HG03565 (cell line): Measurements from ENCODE around the gene DOCK9.

Experiments used
- ATAC-seq: cut with Tn5 transposase; IDR thresholded peaks from one replicate; pipeline ENCODE4 v1.9.1; 2021; ENCODE audit warnings: mild to moderate bottlenecking, moderate library complexity; ENCODE audit not compliant: unreplicated experiment

Gene DOCK9

DNA sequence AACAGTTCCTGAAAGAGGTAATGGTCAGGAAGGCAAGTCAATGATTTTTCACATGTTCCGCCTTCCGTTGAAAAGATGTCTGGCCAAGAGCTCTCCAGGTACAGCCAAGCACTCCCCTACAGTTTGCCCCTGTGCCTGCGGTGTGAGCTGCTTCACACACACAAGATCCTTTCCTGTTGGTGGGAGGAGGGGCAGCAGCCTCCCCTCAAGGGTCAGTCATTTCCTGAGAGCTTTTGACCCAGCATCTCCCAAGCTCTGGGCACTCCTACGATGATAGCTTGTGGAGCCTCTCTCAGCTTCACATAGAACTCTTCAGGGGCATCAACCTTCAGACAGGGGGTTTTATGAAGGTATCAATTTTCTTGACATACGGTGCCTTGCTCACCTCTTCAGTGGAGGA, 86.9 kb downstream of the DOCK9 start:
- no peak for ATAC-seq

DNA sequence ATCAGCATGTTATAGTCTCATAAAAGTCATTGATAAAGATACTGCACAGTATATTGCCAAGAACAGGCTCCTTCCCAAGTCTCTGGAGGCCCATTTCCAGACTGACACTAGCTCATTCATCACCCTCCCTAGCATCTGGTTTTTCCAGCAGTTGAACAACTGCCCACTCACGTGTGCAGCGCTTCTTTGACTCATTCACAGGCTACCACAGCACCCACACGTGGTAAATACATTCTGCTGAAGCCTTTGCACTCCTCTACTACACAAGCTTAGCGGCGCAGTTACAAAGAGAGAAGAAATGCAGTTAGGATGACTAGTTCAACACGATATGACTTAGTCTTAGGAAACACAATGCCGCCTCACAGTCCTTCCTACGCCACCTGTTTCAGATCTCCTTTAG, 87.7 kb downstream of the DOCK9 start:
- no peak for ATAC-seq

DNA sequence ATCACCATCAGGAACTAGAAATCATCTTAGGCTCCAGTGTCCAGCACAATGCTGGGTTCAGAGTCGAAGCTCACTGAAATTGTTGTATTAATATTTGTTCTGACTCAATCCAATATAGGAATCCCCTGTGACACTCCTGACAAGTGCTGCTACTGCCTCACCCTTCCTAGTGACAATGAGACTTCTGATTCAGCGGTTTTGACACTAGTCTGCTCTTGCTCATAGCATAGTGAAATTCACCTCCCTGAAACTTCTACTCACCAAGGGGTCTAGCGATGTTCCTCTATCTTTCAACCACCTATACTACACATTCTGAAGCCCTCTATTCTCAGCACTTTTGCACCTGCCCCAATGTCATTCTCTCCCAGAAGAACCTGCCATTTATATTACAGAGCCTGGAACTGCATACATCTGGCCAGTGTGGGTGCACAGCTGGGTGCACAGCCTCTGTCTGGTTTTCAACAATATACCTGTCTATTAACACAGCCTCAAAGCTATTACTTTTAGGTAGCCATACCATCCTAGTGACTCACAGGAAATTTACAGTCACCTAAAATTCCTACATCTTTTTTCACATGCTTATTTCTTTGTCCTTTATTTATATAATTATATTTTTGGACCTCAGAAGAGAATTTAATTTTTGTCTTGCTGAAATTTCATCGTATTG, 88.3 kb downstream of the DOCK9 start:
- no peak for ATAC-seq

DNA sequence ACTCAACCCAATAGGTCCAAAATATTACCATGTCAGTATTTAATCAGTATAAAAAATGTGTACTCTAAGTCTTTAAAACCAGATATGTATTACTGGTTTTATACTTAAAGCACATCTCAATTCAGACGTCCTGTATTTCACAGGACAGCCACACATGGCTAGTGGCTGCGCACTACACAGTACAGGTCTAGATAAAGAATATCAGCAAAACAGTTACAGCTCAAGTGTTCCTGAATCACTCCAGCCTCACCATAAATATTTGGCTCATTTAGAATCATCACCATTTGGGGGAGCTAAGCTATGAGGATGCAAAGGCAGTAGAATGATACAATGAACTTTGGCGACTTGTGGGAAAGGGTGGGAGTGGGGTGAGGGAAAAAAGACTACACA, 89.0 kb downstream of the DOCK9 start:
- no peak for ATAC-seq

DNA sequence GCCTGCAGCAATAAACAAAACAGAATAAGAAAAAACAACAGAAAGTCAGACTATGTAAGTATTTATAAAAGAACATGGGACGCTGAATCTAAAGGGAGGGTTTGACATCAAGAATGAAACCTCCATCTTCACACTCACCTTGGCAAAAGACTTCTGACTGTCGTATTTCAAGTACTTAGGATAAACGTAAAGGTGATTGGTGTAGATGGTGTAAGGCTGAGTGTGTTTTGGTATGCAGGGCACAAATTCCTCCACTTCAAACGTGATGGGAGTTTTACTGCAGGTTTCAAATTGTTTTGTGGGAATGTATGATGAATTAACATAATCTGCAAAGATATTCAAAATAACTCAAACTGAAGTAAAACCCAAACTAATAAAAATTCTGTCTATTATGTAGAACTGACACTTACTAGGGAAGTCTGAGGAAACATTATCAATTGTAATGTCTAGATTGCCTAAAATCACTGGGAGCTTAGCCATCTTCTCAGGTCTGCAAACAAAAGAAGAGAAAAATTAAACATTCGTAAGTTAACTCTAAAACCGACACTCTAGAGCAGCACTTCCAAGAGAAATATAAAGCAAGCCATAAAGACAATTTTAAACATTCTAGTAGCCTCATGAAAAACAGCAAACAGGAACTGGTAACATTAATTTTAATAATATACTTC, 89.5 kb downstream of the DOCK9 start:
- no peak for ATAC-seq

DNA sequence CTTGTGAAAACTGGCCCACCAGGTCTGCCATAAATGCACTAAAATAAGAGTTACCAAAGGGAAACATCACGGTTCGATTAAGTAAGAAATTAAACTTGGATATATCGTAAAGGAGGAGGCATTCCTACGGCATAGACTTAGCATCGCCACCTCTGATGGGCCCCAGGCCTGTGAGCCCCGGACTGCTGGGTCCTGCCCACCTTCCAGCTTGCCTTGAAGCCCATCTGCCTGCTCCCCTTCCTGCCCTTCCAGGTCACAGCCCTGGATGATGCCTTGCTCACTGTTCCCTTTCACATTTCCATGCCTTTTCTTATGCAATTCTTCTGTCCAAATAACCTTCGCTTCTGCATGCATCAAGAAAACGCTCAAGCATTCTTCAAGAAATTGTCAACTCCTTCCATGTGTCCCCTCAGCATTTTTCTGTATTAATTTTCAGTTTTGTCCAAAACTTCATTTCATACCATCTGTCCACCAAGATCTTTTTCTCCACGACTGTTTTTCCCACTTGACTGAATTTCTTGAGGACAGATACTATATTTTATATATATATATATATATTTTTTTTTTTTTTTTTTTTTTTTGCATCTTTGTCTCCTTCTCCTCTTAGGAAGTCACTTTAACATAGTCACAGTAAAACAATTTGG, 91.2 kb downstream of the DOCK9 start:
- no peak for ATAC-seq

DNA sequence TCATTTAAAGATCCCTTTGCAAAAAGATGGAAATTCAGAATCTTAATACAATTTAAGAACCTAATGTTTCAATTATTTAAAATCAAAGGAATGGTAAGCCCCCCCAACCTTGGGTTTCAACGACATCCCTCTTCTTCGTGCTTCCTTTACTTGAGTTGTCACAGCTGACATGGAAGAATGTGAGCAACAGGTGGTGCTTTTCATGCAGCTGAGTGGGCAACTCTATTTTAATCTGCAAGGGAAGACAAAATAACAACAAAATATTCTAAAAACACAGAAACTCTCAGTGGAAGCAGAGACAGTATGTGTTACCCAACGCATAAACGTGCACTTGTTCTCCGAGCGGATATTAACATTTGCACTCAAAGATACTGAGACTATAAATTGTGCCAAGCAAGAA, 92.3 kb downstream of the DOCK9 start:
- ATAC-seq, result no peak

DNA sequence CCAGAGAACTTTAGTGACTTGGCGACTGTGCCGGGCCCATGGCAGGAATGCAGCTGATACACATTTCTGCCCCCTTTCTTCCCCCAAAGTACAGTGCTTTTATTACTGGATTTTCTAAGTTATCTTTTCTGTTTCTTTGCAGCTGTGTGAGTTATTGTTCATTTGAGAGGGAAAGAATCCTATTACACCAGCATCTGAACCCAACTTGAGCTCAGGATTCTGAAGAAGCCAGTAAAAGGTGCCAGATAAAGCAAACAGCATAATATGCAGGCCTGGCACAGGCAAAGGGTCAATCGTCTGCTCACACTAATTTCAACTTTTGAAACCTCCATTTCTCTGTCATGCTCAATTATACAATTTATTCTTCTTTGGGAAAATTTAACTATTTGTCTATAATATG, 93.9 kb downstream of the DOCK9 start:
- no peak for ATAC-seq

DNA sequence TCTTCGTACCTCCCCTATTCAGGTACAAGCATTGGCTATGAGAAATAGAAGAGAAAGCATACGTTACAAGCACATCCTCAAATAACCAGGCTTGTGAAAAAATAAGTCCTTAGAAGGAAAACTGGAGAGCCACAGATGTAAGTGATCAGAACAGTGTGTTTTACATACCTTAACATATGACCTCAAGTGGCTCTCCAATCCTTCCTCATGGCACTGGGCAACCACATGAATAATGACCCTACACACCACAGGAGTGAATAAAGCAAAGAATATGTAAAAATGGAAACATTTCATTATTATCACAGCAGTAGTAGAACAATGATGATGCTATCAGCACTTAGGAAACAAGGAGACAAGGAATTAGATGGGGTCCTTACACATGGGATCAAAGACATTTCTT, 96.5 kb downstream of the DOCK9 start:
- no peak for ATAC-seq

DNA sequence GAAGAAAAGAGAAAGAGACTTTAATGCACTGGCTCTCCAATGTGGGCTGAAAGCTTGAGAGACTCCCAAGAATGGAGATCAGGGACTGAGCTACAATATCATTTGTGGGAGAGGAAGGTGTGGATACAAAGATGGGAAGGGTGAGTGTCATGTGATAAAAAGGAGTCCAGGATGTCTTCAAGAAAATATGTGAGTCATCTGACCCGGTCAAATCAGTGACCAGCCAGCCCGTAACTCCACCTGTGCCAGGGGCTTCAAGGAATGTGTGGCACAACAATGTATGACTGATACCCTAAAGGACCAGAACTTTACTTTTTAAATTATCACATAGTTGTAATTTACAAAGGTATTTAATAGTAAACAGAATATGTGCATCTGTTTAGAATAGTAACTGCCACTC, 97.2 kb downstream of the DOCK9 start:
- no peak for ATAC-seq

DNA sequence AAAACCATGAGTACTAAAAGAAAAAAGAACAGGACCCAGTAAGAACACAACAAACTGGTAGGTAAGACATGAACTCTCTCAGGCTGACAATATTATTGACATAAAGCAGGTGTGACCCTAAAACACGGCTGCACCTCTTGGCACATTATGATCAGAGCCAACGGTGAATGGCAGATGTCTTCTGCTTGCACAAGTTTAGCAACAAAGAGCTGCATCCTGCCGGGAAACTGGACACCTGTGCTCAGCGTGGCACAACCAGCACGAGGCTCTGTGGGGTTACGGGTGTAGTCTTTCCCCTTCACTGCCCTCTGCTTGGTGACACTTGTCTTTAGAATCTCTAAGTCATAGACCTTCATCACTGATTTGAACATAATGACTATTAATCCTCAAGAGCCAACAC, 97.9 kb downstream of the DOCK9 start:
- ATAC-seq, result no peak

DNA sequence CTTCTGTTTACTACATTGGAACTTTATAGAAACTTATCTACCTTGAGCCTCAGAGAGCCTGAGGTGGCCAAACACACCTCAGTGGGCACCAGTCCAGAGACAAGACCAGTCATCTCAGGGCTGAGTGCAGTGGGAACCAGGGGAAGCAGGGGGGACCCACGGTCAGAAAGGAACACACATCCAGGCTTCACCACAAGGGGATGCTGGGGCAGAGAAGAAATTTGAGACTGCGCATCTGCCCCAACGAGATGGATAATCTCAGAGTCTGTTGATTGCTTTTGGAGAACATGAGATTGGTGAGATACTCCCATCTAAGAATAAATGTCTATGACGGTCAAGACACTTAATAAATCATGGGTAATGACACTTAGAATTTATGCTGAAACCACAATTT, 98.7 kb downstream of the DOCK9 start:
- ATAC-seq, result no peak

DNA sequence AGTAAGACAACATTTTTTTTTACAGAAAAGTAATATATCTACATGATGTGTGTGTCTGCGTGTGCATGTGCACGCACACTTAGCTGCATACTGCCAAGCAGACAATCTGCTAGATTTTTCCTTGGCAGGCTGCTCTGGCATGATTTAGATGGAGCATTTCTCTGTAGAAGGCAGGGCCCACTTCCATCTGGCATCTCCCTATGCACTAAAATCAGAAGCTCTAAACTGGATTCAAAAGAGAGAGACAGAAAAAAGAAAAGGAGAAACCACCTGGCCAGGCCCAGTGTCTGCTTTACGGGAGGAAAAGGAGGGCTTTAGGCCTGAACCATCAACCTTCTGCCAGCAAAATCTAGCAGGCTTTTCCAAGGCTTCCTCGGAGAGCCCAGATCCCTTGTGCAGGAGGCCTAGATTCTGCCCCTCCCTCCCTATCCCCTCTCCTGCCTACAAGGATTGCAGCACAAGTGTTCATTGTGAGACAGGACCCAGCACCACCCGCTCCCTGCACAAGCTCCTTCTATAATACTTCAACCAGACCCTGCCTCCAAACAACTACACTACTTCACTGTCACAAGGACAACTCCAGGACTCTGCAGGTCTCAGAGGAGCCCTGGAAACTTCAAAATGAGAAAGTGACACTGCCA, 99.3 kb downstream of the DOCK9 start:
- ATAC-seq, result no peak

DNA sequence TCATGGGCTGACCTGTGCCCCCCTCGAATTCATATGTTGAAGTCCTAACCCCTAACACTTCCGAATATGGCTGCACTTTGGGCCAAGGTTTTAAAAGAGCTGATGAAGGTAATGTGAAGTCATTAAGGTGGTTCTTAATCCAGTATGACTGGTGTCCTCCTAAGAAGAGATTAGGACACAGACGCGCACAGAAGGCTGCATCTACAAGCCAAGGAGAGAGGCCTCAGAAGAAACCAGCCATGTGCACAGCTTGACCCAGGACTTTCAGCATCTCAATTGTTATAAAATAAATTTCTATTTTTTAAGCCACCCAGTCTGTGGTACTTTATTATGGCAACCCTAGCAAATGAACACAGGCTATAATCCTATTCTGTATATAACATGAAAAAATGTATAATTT, 99.9 kb downstream of the DOCK9 start:
- no peak for ATAC-seq

DNA sequence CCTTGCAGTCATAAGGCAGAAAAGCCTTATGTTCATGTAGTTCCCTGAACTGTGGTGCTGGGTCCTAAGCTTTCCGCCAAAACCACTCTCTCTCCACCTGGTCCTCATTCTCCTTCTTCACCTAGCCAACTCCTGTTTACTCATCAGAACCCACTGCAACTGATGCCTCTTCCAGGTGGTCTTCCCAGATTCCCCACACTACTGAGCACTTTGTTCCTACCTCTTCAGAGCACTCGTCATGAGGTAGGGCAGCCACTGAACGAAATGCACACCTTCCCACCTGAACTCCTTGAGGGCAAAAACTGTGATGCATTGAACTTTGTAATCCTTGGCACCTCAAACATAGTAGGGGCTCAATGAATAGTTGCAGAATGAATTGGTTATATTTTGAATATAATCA, 100.4 kb downstream of the DOCK9 start:
- no peak for ATAC-seq

DNA sequence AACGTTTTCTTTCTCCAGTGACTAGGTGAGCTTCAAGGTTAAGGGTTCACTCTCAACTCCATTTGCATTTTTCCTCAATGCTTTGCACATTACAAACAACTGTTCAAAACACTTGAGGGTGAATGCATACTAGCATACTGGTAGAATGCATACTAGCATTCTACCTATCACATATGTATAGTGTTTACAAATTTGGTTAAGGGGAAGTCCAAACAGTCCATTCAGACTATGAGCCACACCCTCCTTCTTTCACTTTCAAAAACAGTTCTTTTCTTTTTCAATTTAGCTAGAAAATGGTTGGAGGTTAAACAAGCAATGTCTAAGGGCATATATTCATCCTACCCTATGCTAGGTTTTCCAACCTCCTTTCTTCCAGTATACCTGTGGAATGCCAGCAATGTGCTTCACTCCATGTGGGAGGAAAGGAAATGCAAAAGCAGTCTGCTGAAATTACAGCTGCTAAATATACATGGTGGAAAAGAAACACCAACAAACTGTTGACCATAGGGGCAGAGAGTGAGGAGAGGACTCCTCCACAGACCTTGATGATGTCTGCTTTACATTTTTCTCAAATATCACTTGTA, 102.6 kb downstream of the DOCK9 start:
- ATAC-seq, result peak; percentile 91

DNA sequence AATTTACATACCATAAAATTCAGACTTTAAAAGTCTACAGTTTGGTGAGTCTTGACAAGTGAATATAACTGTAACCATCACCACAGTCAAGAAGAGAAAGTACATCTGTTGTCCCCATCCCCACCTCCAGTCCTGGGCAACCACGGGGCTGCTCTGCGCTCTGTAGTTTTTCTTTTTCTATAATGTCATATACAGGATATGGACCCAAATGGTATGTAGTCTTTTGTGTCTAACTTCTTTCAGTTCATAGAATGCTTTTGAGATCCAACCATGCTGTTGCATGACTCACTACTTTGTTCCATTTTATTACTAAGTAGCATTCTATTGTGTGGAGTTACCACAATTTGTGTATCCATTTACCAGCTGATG, 103.9 kb downstream of the DOCK9 start:
- ATAC-seq, result no peak

DNA sequence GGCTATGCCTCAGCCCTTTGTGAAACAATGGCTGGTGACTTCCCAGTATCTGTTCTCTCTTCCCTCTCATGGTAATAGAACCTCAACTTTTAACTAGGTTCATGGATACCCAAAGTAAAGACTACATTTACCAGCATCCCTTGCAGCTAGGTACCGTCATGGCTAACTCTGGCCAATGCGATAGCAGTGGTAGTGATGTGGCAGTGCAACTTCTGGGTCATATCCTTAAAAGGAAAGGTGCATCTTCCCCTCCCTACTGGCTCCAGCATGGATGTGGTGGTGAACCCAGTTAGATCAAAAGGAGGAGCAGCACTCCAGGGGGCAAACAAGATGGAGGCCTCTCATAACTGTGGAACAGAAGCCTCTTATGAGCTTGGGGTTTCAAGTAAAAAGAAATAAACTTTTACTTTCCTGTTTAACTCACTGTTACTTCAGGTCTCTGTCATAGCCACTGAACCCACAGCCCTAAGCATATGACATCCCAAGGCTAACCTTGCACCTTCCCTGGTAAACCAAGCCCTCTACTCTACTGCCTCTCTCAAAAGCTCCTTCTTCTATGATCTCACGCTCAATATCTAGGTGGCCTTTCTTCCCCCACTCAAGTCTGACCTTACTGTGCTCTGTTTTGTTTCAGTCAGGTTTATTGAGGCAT, 104.4 kb downstream of the DOCK9 start:
- no peak for ATAC-seq

DNA sequence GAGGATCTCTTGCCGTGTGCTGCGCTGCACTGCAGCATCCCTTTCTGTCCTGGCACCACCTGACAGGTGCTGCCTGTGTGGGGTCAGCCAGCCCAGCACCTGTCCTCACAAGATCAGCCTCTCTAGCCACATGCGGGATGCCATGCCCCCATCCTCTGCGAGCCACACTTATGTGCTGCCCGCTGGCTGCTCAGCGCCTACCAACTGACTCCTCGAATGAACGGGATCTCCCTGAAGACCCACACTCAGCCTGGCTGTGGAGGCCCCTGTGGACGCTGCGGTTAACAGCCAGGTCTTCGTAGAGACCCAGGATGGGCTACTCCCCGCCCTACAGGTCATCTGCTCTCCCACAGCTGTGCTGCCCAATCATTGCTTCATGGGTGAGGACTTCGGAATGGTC, 106.1 kb downstream of the DOCK9 start:
- ATAC-seq, result no peak

DNA sequence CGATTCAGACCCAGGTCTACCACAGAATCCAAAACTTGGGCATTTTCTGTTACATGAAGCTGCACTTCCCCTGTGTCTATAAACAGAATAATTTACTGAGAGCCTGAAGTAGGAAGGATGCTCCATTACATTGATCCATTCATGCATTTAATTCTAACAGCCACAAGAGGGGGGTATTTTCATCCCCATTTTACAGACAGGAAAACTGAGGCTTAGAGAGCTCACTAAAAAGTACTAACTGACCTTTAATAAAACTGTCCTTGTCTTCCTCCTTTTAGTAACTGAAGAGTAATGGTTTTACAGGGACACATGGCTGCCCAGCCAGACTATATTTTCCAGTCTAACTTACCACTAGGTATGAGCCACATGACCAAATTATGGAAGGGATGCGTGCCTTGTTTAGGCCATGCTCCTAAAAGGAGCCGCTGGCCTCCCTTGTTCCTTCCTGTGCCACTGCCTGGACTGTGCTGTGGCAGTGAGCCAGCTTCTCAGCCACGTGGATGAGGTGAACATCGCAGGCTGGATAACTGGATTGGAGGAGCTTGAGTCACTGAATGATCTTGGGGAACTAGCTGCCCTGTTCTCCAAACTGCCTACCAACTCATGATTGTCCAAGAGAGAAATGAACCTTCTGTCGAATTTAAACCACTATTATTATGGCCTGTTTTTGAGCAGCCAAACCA, 108.3 kb downstream of the DOCK9 start:
- ATAC-seq, result no peak

DNA sequence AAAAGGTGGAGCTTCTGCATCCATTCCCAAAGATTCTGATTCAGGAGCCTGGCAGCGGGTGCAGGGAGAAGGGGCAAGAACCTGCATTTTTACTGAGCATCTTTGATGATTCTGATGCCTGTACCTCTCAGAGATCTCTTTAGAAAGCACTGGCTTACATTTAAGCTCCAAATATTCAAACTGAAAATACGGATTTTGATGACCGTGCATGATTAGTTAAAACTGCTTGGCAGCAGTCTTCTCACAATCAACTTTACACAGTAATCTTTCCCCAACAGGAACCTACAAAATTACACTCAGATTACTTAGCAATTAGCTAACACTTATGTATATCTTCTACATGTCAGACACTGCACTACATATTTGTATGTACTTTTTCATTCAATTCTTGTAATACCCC, 108.9 kb downstream of the DOCK9 start:
- no peak for ATAC-seq
